Measurements from ENCODE around the gene PPP6R2.

PPP6R2 gene

GRCh38 chr22:50441428-50441993 lies 98.4 kb downstream of the PPP6R2 start:
- no peaks in the 10 kb centered on the region for H3K27me3 ChIP-seq (ENCODE audit: control insufficient read depth, insufficient read depth, low read length)
- WGBS (ENCODE audit: insufficient coverage, insufficient read length) = no CpG with 5 or more reads among the region's 17 CpGs

GRCh38 chr22:50443197-50443596 lies 100.1 kb downstream of the PPP6R2 start:
- Histone ChIP-seq H3K4me3 (ENCODE audit: low read length) (no peak overlapping the region), H3K27ac (ENCODE audit: low read length) (no peak overlapping the region), H3K4me1 (ENCODE audit: control insufficient read depth, insufficient read depth, low read length) (peaks cover 2% of the 10 kb centered on the region; the same call in 1 of the 2 replicates), H3K36me3 (ENCODE audit: control insufficient read depth, insufficient read depth, low read length) (peaks cover 24% of the 10 kb centered on the region), H3K27me3 (ENCODE audit: control insufficient read depth, insufficient read depth, low read length) (no peaks in the 10 kb centered on the region), H3K9me3 (ENCODE audit: control insufficient read depth, insufficient read depth, low read length) (no peaks in the 10 kb centered on the region)
- WGBS (ENCODE audit: insufficient coverage, insufficient read length) = no CpG with 5 or more reads among the region's 15 CpGs
- no peak for DNase-seq (ENCODE audit: low read depth, low spot score)

More at GRCh38 chr22:50441428-50441993, 98.4 kb downstream of the PPP6R2 start:
- Histone ChIP-seq H3K9me3 (ENCODE audit: control insufficient read depth, insufficient read depth, low read length) (no peaks in the 10 kb centered on the region), H3K27ac (ENCODE audit: low read length) (no peak overlapping the region), H3K4me3 (ENCODE audit: low read length) (no peak overlapping the region), H3K36me3 (ENCODE audit: control insufficient read depth, insufficient read depth, low read length) (peaks cover 21% of the 10 kb centered on the region), H3K4me1 (ENCODE audit: control insufficient read depth, insufficient read depth, low read length) (peaks cover 2% of the 10 kb centered on the region; the same call in 1 of the 2 replicates)
- no peak for DNase-seq (ENCODE audit: low read depth, low spot score)

GRCh38 chr22:50443801-50444625 lies 100.9 kb downstream of the PPP6R2 start:
- no peak overlapping the region for H3K27ac ChIP-seq (ENCODE audit: low read length)
- no CpG with 5 or more reads among the region's 28 CpGs for WGBS (ENCODE audit: insufficient coverage, insufficient read length)
- DNase-seq (ENCODE audit: low read depth, low spot score) = no peak
- no peaks in the 10 kb centered on the region for H3K27me3 ChIP-seq (ENCODE audit: control insufficient read depth, insufficient read depth, low read length)
- no peak overlapping the region for H3K4me3 ChIP-seq (ENCODE audit: low read length)
- H3K36me3 ChIP-seq (ENCODE audit: control insufficient read depth, insufficient read depth, low read length) = peaks cover 19% of the 10 kb centered on the region
- H3K9me3 ChIP-seq (ENCODE audit: control insufficient read depth, insufficient read depth, low read length) = no peaks in the 10 kb centered on the region
- H3K4me1 ChIP-seq (ENCODE audit: control insufficient read depth, insufficient read depth, low read length) = peaks cover 2% of the 10 kb centered on the region; the same call in 1 of the 2 replicates

- Histone ChIP-seq H3K27ac (ENCODE audit: low read length) (no peak overlapping the region), H3K9me3 (ENCODE audit: control insufficient read depth, insufficient read depth, low read length) (no peaks in the 10 kb centered on the region), H3K4me1 (ENCODE audit: control insufficient read depth, insufficient read depth, low read length) (peaks cover 2% of the 10 kb centered on the region; the same call in 1 of the 2 replicates), H3K36me3 (ENCODE audit: control insufficient read depth, insufficient read depth, low read length) (peaks cover 16% of the 10 kb centered on the region), H3K27me3 (ENCODE audit: control insufficient read depth, insufficient read depth, low read length) (no peaks in the 10 kb centered on the region), H3K4me3 (ENCODE audit: low read length) (no peak overlapping the region)
- WGBS (ENCODE audit: insufficient coverage, insufficient read length) = no CpG with 5 or more reads among the region's 5 CpGs
- no peak for DNase-seq (ENCODE audit: low read depth, low spot score)
Measured at GRCh38 chr22:50444663-50445062, 101.5 kb downstream of the PPP6R2 start.

GRCh38 chr22:50445071-50445879 lies 102.1 kb downstream of the PPP6R2 start:
- Histone ChIP-seq H3K27ac (ENCODE audit: low read length) (no peak overlapping the region), H3K4me1 (ENCODE audit: control insufficient read depth, insufficient read depth, low read length) (peaks cover 2% of the 10 kb centered on the region; the same call in 1 of the 2 replicates), H3K27me3 (ENCODE audit: control insufficient read depth, insufficient read depth, low read length) (no peaks in the 10 kb centered on the region), H3K4me3 (ENCODE audit: low read length) (no peak overlapping the region), H3K9me3 (ENCODE audit: control insufficient read depth, insufficient read depth, low read length) (no peaks in the 10 kb centered on the region), H3K36me3 (ENCODE audit: control insufficient read depth, insufficient read depth, low read length) (peaks cover 16% of the 10 kb centered on the region)
- no peak for DNase-seq (ENCODE audit: low read depth, low spot score)
- no CpG with 5 or more reads among the region's 30 CpGs for WGBS (ENCODE audit: insufficient coverage, insufficient read length)

GRCh38 chr22:50445880-50446707 lies 103.0 kb downstream of the PPP6R2 start:
- Histone ChIP-seq H3K9me3 (ENCODE audit: control insufficient read depth, insufficient read depth, low read length) (no peaks in the 10 kb centered on the region), H3K36me3 (ENCODE audit: control insufficient read depth, insufficient read depth, low read length) (peaks cover 13% of the 10 kb centered on the region), H3K27me3 (ENCODE audit: control insufficient read depth, insufficient read depth, low read length) (no peaks in the 10 kb centered on the region), H3K4me1 (ENCODE audit: control insufficient read depth, insufficient read depth, low read length) (peaks cover 2% of the 10 kb centered on the region; the same call in 1 of the 2 replicates), H3K27ac (ENCODE audit: low read length) (no peak overlapping the region), H3K4me3 (ENCODE audit: low read length) (no peak overlapping the region)
- no CpG with 5 or more reads among the region's 17 CpGs for WGBS (ENCODE audit: insufficient coverage, insufficient read length)
- no peak for DNase-seq (ENCODE audit: low read depth, low spot score)

GRCh38 chr22:50446708-50447575 lies 103.8 kb downstream of the PPP6R2 start:
- H3K4me3 ChIP-seq (ENCODE audit: low read length) = no peak overlapping the region
- peaks cover 2% of the 10 kb centered on the region; the same call in 1 of the 2 replicates for H3K4me1 ChIP-seq (ENCODE audit: control insufficient read depth, insufficient read depth, low read length)
- H3K36me3 ChIP-seq (ENCODE audit: control insufficient read depth, insufficient read depth, low read length) = peaks cover 13% of the 10 kb centered on the region
- WGBS (ENCODE audit: insufficient coverage, insufficient read length) = no CpG with 5 or more reads among the region's 54 CpGs
- no peaks in the 10 kb centered on the region for H3K27me3 ChIP-seq (ENCODE audit: control insufficient read depth, insufficient read depth, low read length)
- no peaks in the 10 kb centered on the region for H3K9me3 ChIP-seq (ENCODE audit: control insufficient read depth, insufficient read depth, low read length)
- DNase-seq (ENCODE audit: low read depth, low spot score) = no peak
- H3K27ac ChIP-seq (ENCODE audit: low read length) = no peak overlapping the region

GRCh38 chr22:50447576-50448551 lies 104.7 kb downstream of the PPP6R2 start:
- no peak for DNase-seq (ENCODE audit: low read depth, low spot score)
- Histone ChIP-seq H3K4me1 (ENCODE audit: control insufficient read depth, insufficient read depth, low read length) (peaks cover 2% of the 10 kb centered on the region; the same call in 1 of the 2 replicates), H3K36me3 (ENCODE audit: control insufficient read depth, insufficient read depth, low read length) (peaks cover 13% of the 10 kb centered on the region), H3K27me3 (ENCODE audit: control insufficient read depth, insufficient read depth, low read length) (no peaks in the 10 kb centered on the region), H3K27ac (ENCODE audit: low read length) (no peak overlapping the region), H3K9me3 (ENCODE audit: control insufficient read depth, insufficient read depth, low read length) (no peaks in the 10 kb centered on the region), H3K4me3 (ENCODE audit: low read length) (no peak overlapping the region)
- no CpG with 5 or more reads among the region's 27 CpGs for WGBS (ENCODE audit: insufficient coverage, insufficient read length)

All from iPS DF 6.9 (cell line).